HepG2 (cell line): ENCODE data around the gene VKORC1. TPM values are rescaled to one million over a fixed set of nuclear protein-coding genes. Genes with fewer than 3 reads are reported as not detected.
"Not testable (repeated sequence)": the region's sequence is repeated elsewhere in the genome, so short reads cannot be mapped to it uniquely, and the experiment has no call there.

Experiments used
- ATAC-seq: fragments of 200-7000 bp; cut with Tn5 transposase; 3 replicates; pipeline ENCODE4 v1.9.1; 2020; ENCODE audit warnings: mild to moderate bottlenecking, moderate library complexity
- BruUV-seq: library from RNA; stranded (reverse); fragments of 400-500 nt; replicated peaks from 2 replicates; lab custom pipeline; 2021; lab: Mats Ljungman, UMichigan
- CTCF ChIA-PET: fragments of 300-600 bp; formaldehyde crosslinking; extraction: SDS; loops from one replicate; lab custom pipeline; 2021; ENCODE audit warnings: low total read pairs, inconsistent platforms, low intra/inter-chr PET ratio; lab: Yijun Ruan, JAX
- POLR2A ChIA-PET: fragments of 350-600 bp; sonication (Branson Sonifier 250); formaldehyde crosslinking; loops from one replicate; lab custom pipeline; 2020; ENCODE audit warnings: antibody characterized with exemption, inconsistent platforms; lab: Yijun Ruan, JAX
- DNase-seq: peaks from one replicate; pipeline ENCODE4 v3.0.0-alpha.2; 2015; ENCODE audit warnings: low spot score
- FAIRE-seq: peaks from 3 replicates; lab custom pipeline; 2011; peaks lifted over from hg19 to GRCh38; lab: Jason Lieb, UNC
- H2AFZ ChIP-seq: one replicate; pipeline ENCODE4 v1.6.1; 2011; ENCODE audit warnings: low read length, inconsistent platforms
- H3K27ac ChIP-seq: fragments of 300-600 bp; 3 replicates; pipeline ENCODE4 v1.8.0; 2011; ENCODE audit warnings: mixed run types, mild to moderate bottlenecking, mixed read lengths, low read length, inconsistent platforms; ENCODE audit not compliant: insufficient read depth; ENCODE audit errors: extremely low read length
- H3K27me3 ChIP-seq, 2 experiments: fragments of 200-600 bp in 1 of 2; 2 replicates in 1 of 2; 3 replicates in 1 of 2; pipeline versions ENCODE4 v1.6.0 to v1.8.0; 2011; ENCODE audit warnings: low read length in 2 of 2, mild to moderate bottlenecking in 2 of 2, moderate library complexity in 2 of 2, inconsistent platforms in 1 of 2; ENCODE audit not compliant: insufficient read depth in 2 of 2, control insufficient read depth in 1 of 2
- H3K36me3 ChIP-seq, 2 experiments: fragments of 200-600 bp in 1 of 2; replicated peaks in 1 of 2; 2 replicates in 1 of 2; 3 replicates in 1 of 2; pipeline versions ENCODE4 v1.5.1 to v1.8.0; 2011; ENCODE audit warnings: low read length in 2 of 2, inconsistent platforms in 1 of 2; ENCODE audit not compliant: insufficient read depth in 2 of 2, control insufficient read depth in 1 of 2
- H3K4me1 ChIP-seq: 2 replicates; pipeline ENCODE4 v1.5.1; 2012; ENCODE audit warnings: low read length, inconsistent platforms; ENCODE audit not compliant: insufficient read depth
- H3K4me2 ChIP-seq: 2 replicates; pipeline ENCODE4 v1.6.0; 2011; ENCODE audit warnings: low read depth, low read length, inconsistent platforms
- H3K4me3 ChIP-seq, 3 experiments: fragments of 200-600 bp in 1 of 3; sonication (generic), shearing (Covaris generic) in 1 of 3; replicated peaks in 1 of 3; 2 replicates each; pipeline ENCODE4 v1.5.1; 2011 to 2016; ENCODE audit warnings: low read length in 3 of 3, inconsistent platforms in 2 of 3, low read depth in 2 of 3, mild to moderate bottlenecking in 2 of 3, control low read depth in 1 of 3, mixed read lengths in 1 of 3; ENCODE audit not compliant: insufficient read depth in 1 of 3
- H3K79me2 ChIP-seq: one replicate; pipeline ENCODE4 v1.6.1; 2011; ENCODE audit warnings: low read length, inconsistent platforms; ENCODE audit not compliant: insufficient read depth
- H3K9ac ChIP-seq: 2 replicates; pipeline ENCODE4 v1.6.0; 2011; ENCODE audit warnings: mild to moderate bottlenecking, low read depth, low read length, inconsistent platforms; ENCODE audit not compliant: insufficient read depth
- H3K9me3 ChIP-seq: 2 replicates; pipeline ENCODE4 v1.5.1; 2012; ENCODE audit warnings: mild to moderate bottlenecking, low read length
- H4K20me1 ChIP-seq: 2 replicates; pipeline ENCODE4 v1.6.0; 2011; ENCODE audit warnings: inconsistent platforms, mild to moderate bottlenecking, low read length, moderate library complexity; ENCODE audit not compliant: insufficient read depth
- CEBPB ChIP-seq: IDR thresholded peaks from 2 replicates; pipeline ENCODE4 v1.6.1; 2011; ENCODE audit warnings: low read depth, low read length, improper control_type of control experiment, borderline replicate concordance
- KDM1A ChIP-seq: IDR thresholded peaks from 2 replicates; pipeline ENCODE4 v1.6.1; 2016; ENCODE audit warnings: missing compliant biosample characterization
- ZMYM3 ChIP-seq: sonication (generic); formaldehyde crosslinking; IDR thresholded peaks from 2 replicates; pipeline ENCODE4 v1.5.1; 2020; ENCODE audit warnings: mild to moderate bottlenecking, missing genetic modification reagents
- ZNF441 ChIP-seq: sonication (generic); formaldehyde crosslinking; IDR thresholded peaks from 2 replicates; pipeline ENCODE4 v1.7.0; 2021; ENCODE audit warnings: missing genetic modification reagents, borderline replicate concordance
- ZNF770 ChIP-seq: sonication (generic); formaldehyde crosslinking; IDR thresholded peaks from 2 replicates; pipeline ENCODE4 v1.5.0; 2020; ENCODE audit warnings: mild to moderate bottlenecking, missing genetic modification reagents
- WGBS: methylation state at CpG from one replicate; pipeline ENCODE4 v1.1.6; 2017; ENCODE audit warnings: low lambda C conversion rate; 5-methylcytosine and 5-hydroxymethylcytosine counted together
- in situ Hi-C: cut with HindIII; loops from 2 replicates; pipeline ENCODE4 v1.10.0; 2017; ENCODE audit warnings: low pct_unique_long_range_greater_than_20kb; ENCODE audit not compliant: extremely low pct_ligation_motif_present
- intact Hi-C: fragments of 100-400 bp; cut with micrococcal nuclease; formaldehyde crosslinking; loops from one replicate; pipeline ENCODE4 v1.10.0; 2022; ENCODE audit not compliant: unreplicated experiment
- polyA plus RNA-seq, 8 experiments: library from polyadenylated mRNA; depleted of rRNA in 3 of 8; stranded (reverse) in 7 of 8; unstranded in 1 of 8; fragments of >200 nt; fragmentation: Illumina TruSeq in 4 of 8; extraction: Trizol in 4 of 8; gene quantifications; 2 replicates each; pipeline versions ENCODE4 v1.2.1 to v1.2.3, GENCODE V29; 2011 to 2016; ENCODE audit warnings: low read depth in 4 of 8, missing spikeins in 1 of 8, mixed read lengths in 1 of 8; ENCODE audit not compliant: insufficient read depth in 1 of 8
- total RNA-seq, 5 experiments: library from RNA; depleted of rRNA; stranded (reverse); fragments of >200 nt; fragmentation: Illumina TruSeq; extraction: Trizol; gene quantifications; 2 replicates each; pipeline ENCODE4 v1.2.3, GENCODE V29; 2016; ENCODE audit warnings: low read depth in 1 of 5

VKORC1 gene
- total and polyA plus RNA-seq, 2 of the 13 experiments (the other 11 are each of a cell fraction or from before 2014, with no cell fraction given), result 141 to 615 TPM

- in situ Hi-C loops, ATAC-seq, H3K4me3 ChIP-seq, H3K4me2 ChIP-seq, H3K27ac ChIP-seq, intact Hi-C loops, DNase-seq, H3K9me3 ChIP-seq, H3K36me3 ChIP-seq, H4K20me1 ChIP-seq, H3K79me2 ChIP-seq, BruUV-seq, CTCF ChIA-PET, H3K9ac ChIP-seq, FAIRE-seq, H2AFZ ChIP-seq, H3K27me3 ChIP-seq: not testable (repeated sequence)
- H3K4me1 ChIP-seq, result peaks cover 68% of the 10 kb centered on the region
- WGBS, result 55% methylated on average over 20 of the region's 20 CpGs
- TF ChIP-seq CEBPB (peak; percentile 27; the same call in 1 of the 2 replicates), ZNF441 (CRISPR knock-in tag) (peak; percentile 96), ZMYM3 (CRISPR knock-in tag) (0 out of 2 replicates have a peak, but pooled peaks have one; percentile 22), KDM1A (CRISPR knock-in tag) (peak; percentile 20; the same call in 1 of the 2 replicates), ZNF770 (peak; percentile 71)
- POLR2A ChIA-PET, result interaction anchor here (1.6 to 11.4 kb wide), 2 partner anchors 16 to 44 kb away, joined by 4 to 275 read pairs; partner anchors contain the start of gene KAT8
Measured at GRCh38 chr16:31136822-31137499, 42.4 kb upstream of the VKORC1 start.
